Neuronal stem cell (in vitro differentiated cells): Measurements from ENCODE around the gene GPR161.
A peak's percentile ranks its signal among the peaks of the same experiment; 100 is the strongest.

Experiments used
- DNase-seq: peaks from one replicate; pipeline ENCODE4 v3.0.0-alpha.2; 2013; ENCODE audit warnings: low spot score
- H2AFZ ChIP-seq: one replicate; pipeline ENCODE4 v1.6.1; 2013; ENCODE audit warnings: mild to moderate bottlenecking, low read length, inconsistent platforms
- H2AK5ac ChIP-seq: 2 replicates; pipeline ENCODE4 v1.6.1; 2013; ENCODE audit warnings: low read depth, mild to moderate bottlenecking, inconsistent platforms, low read length, moderate library complexity, mixed read lengths
- H2BK120ac ChIP-seq: 2 replicates; pipeline ENCODE4 v1.6.1; 2013; ENCODE audit warnings: low read depth, mild to moderate bottlenecking, inconsistent platforms, low read length, moderate library complexity, mixed read lengths
- H2BK12ac ChIP-seq: one replicate; pipeline ENCODE4 v1.6.1; 2013; ENCODE audit warnings: low read length, inconsistent platforms
- H2BK15ac ChIP-seq: 2 replicates; pipeline ENCODE4 v1.6.1; 2013; ENCODE audit warnings: mild to moderate bottlenecking, low read length, inconsistent platforms, mixed read lengths
- H2BK5ac ChIP-seq: one replicate; pipeline ENCODE4 v1.6.1; 2013; ENCODE audit warnings: inconsistent platforms, mild to moderate bottlenecking, low read length, moderate library complexity
- H3K14ac ChIP-seq: one replicate; pipeline ENCODE4 v1.6.1; 2013; ENCODE audit warnings: low read length, inconsistent platforms
- H3K18ac ChIP-seq: 2 replicates; pipeline ENCODE4 v1.6.1; 2013; ENCODE audit warnings: low read length, inconsistent platforms
- H3K23ac ChIP-seq: 2 replicates; pipeline ENCODE4 v1.6.1; 2013; ENCODE audit warnings: low read depth, mild to moderate bottlenecking, mixed read lengths, low read length, inconsistent platforms; ENCODE audit not compliant: poor library complexity
- H3K27ac ChIP-seq: replicated peaks from 3 replicates; pipeline ENCODE4 v1.5.1; 2013; ENCODE audit warnings: low read length, inconsistent platforms
- H3K27me3 ChIP-seq, 3 experiments: 2 replicates each; pipeline ENCODE4 v1.6.1; 2013; ENCODE audit warnings: low read length in 3 of 3, mild to moderate bottlenecking in 2 of 3, inconsistent platforms in 1 of 3, low read depth in 1 of 3, mixed read lengths in 1 of 3, moderate library complexity in 1 of 3; ENCODE audit not compliant: control insufficient read depth in 3 of 3, insufficient read depth in 3 of 3
- H3K36me3 ChIP-seq, 2 donors: replicated peaks in 1 of 2; 2 replicates each; pipeline ENCODE4 v1.6.1; 2013; ENCODE audit warnings: low read length in 2 of 2; ENCODE audit not compliant: control insufficient read depth in 2 of 2, insufficient read depth in 2 of 2
- H3K4ac ChIP-seq: 2 replicates; pipeline ENCODE4 v1.6.1; 2013; ENCODE audit warnings: inconsistent platforms, mild to moderate bottlenecking, low read length, moderate library complexity
- H3K4me1 ChIP-seq, 2 donors: 1 replicate in 1 of 2; 2 replicates in 1 of 2; pipeline ENCODE4 v1.6.1; 2013; ENCODE audit warnings: low read length in 2 of 2, low read depth in 1 of 2; ENCODE audit not compliant: control insufficient read depth in 2 of 2, insufficient read depth in 1 of 2
- H3K4me2 ChIP-seq: one replicate; pipeline ENCODE4 v1.6.1; 2013; ENCODE audit warnings: mild to moderate bottlenecking, low read length, inconsistent platforms; ENCODE audit not compliant: insufficient read depth, poor library complexity, severe bottlenecking
- H3K4me3 ChIP-seq, 2 donors: 2 replicates each; pipeline ENCODE4 v1.5.1; 2013; ENCODE audit warnings: low read length in 2 of 2, mild to moderate bottlenecking in 2 of 2, inconsistent platforms in 1 of 2, moderate library complexity in 1 of 2
- H3K79me1 ChIP-seq: one replicate; pipeline ENCODE4 v1.6.1; 2013; ENCODE audit warnings: low read depth, mild to moderate bottlenecking, inconsistent platforms, low read length, moderate library complexity
- H3K9ac ChIP-seq: one replicate; pipeline ENCODE4 v1.6.1; 2013; ENCODE audit warnings: mild to moderate bottlenecking, low read depth, low read length, inconsistent platforms; ENCODE audit not compliant: poor library complexity
- H3K9me3 ChIP-seq, 2 donors: replicated peaks in 1 of 2; 2 replicates each; pipeline versions ENCODE3 to v1.6.1; 2013; ENCODE audit warnings: low read length in 2 of 2, mild to moderate bottlenecking in 2 of 2, inconsistent platforms in 1 of 2, low read depth in 1 of 2, mixed read lengths in 1 of 2, moderate library complexity in 1 of 2; ENCODE audit not compliant: control insufficient read depth in 2 of 2, insufficient read depth in 1 of 2
- H4K8ac ChIP-seq: one replicate; pipeline ENCODE4 v1.6.1; 2013; ENCODE audit warnings: low read depth, mild to moderate bottlenecking, inconsistent platforms, low read length, moderate library complexity
- H4K91ac ChIP-seq: one replicate; pipeline ENCODE4 v1.6.1; 2013; ENCODE audit warnings: low read length, low read depth, mild to moderate bottlenecking, inconsistent platforms; ENCODE audit not compliant: poor library complexity
- WGBS, 2 donors: extraction: QIAGEN DNeasy Blood & Tissue Kit; methylation state at CpG; one replicate each; pipeline ENCODE4 v1.1.7; 2013; ENCODE audit warnings: missing lambda C conversion rate in 2 of 2, mixed read lengths in 1 of 2; ENCODE audit not compliant: insufficient read length in 2 of 2, insufficient replicate concordance in 1 of 2; ENCODE audit errors: extremely low coverage in 2 of 2; 5-methylcytosine and 5-hydroxymethylcytosine counted together

The GPR161 gene

GRCh38 chr1:168085401-168085872 is 51.3 kb downstream of the GPR161 start:
- Histone ChIP-seq H2BK12ac (no peak overlapping the region), H3K9ac (peak overlapping the region; percentile 18), H2AK5ac (no peak overlapping the region), H3K4me2 (no peak overlapping the region), H2BK15ac (no peak overlapping the region), H3K4ac (no peak overlapping the region), H2BK120ac (no peak overlapping the region), H4K91ac (no peak overlapping the region), H3K9me3 (no peaks in the 10 kb centered on the region), H2BK5ac (no peak overlapping the region), H3K23ac (no peak overlapping the region), H3K79me1 (no peaks in the 10 kb centered on the region), H3K4me1 (peaks cover 0 to 2% of the 10 kb centered on the region in 2 donors), H3K36me3 (peaks cover 40 to 77% of the 10 kb centered on the region in 2 donors), H3K14ac (no peak overlapping the region), H4K8ac (no peak overlapping the region), H3K18ac (no peak overlapping the region), H3K27ac (no peak overlapping the region), H3K27me3 (no peaks in the 10 kb centered on the region), H2AFZ (no peak overlapping the region), H3K4me3 (no peak overlapping the region)
- no CpG with 5 or more reads among the region's 16 CpGs for WGBS, 2 donors
- DNase-seq = no peak

GRCh38 chr1:168084396-168085231 is 52.1 kb downstream of the GPR161 start:
- no peak overlapping the region for H4K8ac ChIP-seq
- H3K9ac ChIP-seq = no peak overlapping the region
- H3K4me3 ChIP-seq = no peak overlapping the region
- no CpG with 5 or more reads among the region's 13 CpGs for WGBS, 2 donors
- no peak overlapping the region for H2AFZ ChIP-seq
- H3K14ac ChIP-seq = no peak overlapping the region
- H3K79me1 ChIP-seq = no peaks in the 10 kb centered on the region
- no peak overlapping the region for H2AK5ac ChIP-seq
- peaks cover 32 to 69% of the 10 kb centered on the region in 2 donors for H3K36me3 ChIP-seq
- no peak overlapping the region for H3K23ac ChIP-seq
- H3K27ac ChIP-seq = no peak overlapping the region
- no peak overlapping the region for H3K4ac ChIP-seq
- DNase-seq = peak; percentile 45
- H3K4me1 ChIP-seq = peaks cover 0 to 2% of the 10 kb centered on the region in 2 donors
- H2BK5ac ChIP-seq = no peak overlapping the region
- no peak overlapping the region for H4K91ac ChIP-seq
- no peak overlapping the region for H3K18ac ChIP-seq
- H2BK12ac ChIP-seq = no peak overlapping the region
- no peak overlapping the region for H2BK15ac ChIP-seq
- H3K9me3 ChIP-seq = no peaks in the 10 kb centered on the region
- no peak overlapping the region for H3K4me2 ChIP-seq
- no peaks in the 10 kb centered on the region for H3K27me3 ChIP-seq
- H2BK120ac ChIP-seq = no peak overlapping the region

- no peak overlapping the region for H3K23ac ChIP-seq
- no peaks in the 10 kb centered on the region for H3K9me3 ChIP-seq
- H3K36me3 ChIP-seq = peaks cover 31 to 59% of the 10 kb centered on the region in 2 donors
- H2AK5ac ChIP-seq = no peak overlapping the region
- no peak overlapping the region for H3K9ac ChIP-seq
- H3K27me3 ChIP-seq = no peaks in the 10 kb centered on the region
- H4K8ac ChIP-seq = no peak overlapping the region
- H3K4me1 ChIP-seq = peaks cover 0 to 2% of the 10 kb centered on the region in 2 donors
- H2BK5ac ChIP-seq = no peak overlapping the region
- H3K18ac ChIP-seq = no peak overlapping the region
- H4K91ac ChIP-seq = no peak overlapping the region
- H2BK12ac ChIP-seq = no peak overlapping the region
- no peak overlapping the region for H3K4ac ChIP-seq
- no peak overlapping the region for H3K14ac ChIP-seq
- H3K79me1 ChIP-seq = no peaks in the 10 kb centered on the region
- H2BK120ac ChIP-seq = no peak overlapping the region
- H3K27ac ChIP-seq = no peak overlapping the region
- DNase-seq = no peak
- no peak overlapping the region for H3K4me3 ChIP-seq
- H2BK15ac ChIP-seq = no peak overlapping the region
- WGBS, 2 donors = no CpG with 5 or more reads among the region's 7 CpGs
- H3K4me2 ChIP-seq = no peak overlapping the region
- no peak overlapping the region for H2AFZ ChIP-seq
These were observed 53.0 kb downstream of the GPR161 start for GRCh38 chr1:168083456-168084325.
